Right renal cortex interstitium (tissue), 3 donors: ENCODE results near the gene SRC. TPM values are rescaled to one million over a fixed set of nuclear protein-coding genes. Genes with fewer than 3 reads are reported as not detected.

Source experiments
- DNase-seq, 3 donors: peaks; one replicate each; pipeline ENCODE4 v3.0.0-alpha.2; 2013; ENCODE audit warnings: low read depth in 3 of 3, low spot score in 2 of 3
- polyA plus RNA-seq, 3 donors: library from polyadenylated mRNA; unstranded; fragments of 120-200 nt; gene quantifications; one replicate each; pipeline ENCODE4 v1.2.1, GENCODE V29; 2013; ENCODE audit not compliant: insufficient read length in 3 of 3

Gene SRC
- 10 to 100 TPM; 43.5 to 58.9 (median 48.1) TPM for polyA plus RNA-seq

DNA sequence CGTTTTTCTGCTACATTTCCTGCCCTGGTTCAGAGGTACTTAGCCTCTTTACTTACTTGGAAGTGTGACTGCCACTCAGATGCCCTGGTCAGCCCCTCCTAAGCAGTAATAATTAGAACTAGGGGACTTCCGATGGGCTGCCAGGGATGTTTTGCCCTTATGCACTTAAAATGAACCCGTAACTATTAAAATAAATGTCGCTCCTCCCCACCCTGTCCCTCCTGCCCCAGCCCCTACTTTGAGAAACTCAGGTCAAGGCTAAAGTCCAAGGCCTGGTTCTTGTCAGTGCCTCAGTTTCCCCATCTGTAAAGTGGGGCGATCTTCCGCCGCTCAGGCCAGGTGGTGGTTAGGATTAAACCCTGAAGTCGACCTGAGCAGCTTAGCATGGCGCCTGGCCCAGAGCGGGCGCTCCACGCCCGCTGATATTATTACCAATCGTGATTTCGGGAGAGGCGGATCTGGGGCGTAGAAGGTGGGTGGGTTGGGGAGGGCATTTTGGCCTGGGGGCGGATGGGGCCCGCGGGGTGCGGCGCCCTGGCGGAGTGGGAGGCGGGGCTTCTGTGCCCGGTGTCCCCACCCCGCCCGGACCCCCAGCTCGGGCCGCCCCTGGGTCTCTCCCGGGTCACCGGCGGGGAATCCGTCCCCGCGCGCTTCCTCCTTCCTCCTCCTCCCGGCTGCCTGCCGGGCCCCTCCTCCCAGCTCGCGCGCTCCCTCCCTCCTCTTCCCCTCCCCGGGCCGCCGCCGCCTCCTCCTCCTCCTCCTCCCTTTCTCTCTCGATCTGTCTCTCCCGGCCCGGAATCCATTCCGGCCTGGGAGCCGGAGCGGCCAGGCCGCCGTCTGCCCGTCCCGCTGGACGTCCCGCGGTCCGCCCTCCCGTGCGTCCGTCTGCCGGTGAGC is at the start of gene SRC:
SRC (plus strand) TSS at position 802 of the 897 bp plus-strand sequence. CDS start 38,014 bp downstream, outside the sequence.
- DNase-seq = no peak

DNA sequence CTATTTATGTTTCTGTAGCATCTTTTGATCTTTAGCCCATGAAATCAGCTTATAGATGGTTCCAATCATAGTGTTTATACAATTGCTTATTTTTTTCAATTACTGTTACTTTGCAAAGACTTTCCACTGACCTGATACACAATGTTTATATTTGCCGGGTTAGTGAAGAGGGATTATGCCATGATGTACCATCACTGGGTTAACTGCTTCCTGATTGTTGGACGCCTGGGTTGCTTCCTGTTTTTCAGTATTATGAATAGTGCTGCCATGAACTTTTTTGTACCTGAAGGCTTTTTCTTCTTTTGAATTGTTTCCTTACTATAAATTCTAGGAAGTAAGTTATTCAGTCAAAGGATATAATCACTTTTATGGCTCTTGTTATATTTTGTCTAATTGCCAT is 49.6 kb upstream of the SRC start:
- DNase-seq = no peak

DNA sequence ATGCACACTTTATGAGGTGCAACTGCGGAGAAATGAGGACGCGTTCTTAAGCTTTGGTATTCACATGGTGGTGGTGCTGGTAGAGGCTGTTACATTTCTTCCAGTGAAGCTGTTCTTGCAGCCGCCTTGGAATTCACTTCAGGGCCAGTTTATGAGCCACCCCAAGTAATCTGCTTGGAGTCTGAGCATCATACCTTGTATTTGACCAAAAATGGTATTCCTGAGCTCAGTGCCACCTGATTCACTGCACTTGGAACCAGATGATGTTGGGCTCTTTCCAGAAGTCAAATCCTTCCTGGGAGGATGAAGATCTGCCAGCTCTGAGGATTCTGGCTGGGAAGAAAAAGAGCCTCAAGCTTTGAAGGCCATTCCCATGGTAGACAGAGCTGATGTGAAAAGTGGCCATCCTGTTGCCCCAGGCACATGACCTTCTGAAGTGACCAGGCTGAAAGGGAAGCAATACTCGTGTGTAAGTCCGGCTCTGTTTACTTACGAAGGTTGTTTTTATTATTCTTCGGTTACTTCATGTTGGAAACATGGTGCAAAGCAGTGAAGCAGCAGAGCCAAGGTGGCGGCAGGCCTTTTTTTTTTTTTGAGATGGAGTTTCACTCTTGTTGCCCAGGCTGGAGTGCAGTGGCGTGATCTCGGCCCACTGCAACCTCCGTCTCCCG is 48.7 kb upstream of the SRC start:
- no peak for DNase-seq

DNA sequence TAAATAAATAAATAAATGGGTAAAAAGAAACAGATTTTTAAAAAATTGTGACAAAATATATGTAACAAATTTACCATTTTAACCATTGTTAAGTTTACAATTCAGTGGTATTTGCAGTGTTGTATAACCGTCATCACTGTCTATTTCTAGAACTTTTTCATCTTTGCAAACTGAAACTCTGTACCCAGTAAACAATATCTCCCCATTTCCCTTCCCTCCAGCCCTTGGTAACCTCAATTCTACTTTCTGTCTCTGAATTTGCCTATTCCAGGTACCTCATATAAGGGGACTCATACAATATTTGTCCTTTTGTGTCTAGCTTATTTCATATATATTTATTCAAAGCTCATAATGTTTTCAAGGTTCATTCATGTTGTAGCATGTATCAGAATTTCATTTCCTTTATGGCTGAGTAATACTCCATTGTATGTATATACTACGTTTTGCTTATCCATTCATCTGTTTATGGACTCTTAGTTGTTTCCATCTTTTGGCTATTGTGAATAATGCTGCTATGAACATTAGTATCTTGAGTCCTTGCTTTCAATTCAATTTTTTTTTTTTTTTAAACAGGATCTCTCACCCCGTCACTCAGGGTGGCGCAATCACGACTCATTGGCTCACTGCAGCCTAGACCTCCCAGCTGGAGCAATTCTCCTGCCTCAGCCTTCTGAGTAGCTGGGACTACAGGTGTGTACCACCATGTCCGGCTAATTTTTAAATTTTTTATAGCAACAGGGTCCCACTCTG is 47.6 kb upstream of the SRC start:
- DNase-seq = no peak

DNA sequence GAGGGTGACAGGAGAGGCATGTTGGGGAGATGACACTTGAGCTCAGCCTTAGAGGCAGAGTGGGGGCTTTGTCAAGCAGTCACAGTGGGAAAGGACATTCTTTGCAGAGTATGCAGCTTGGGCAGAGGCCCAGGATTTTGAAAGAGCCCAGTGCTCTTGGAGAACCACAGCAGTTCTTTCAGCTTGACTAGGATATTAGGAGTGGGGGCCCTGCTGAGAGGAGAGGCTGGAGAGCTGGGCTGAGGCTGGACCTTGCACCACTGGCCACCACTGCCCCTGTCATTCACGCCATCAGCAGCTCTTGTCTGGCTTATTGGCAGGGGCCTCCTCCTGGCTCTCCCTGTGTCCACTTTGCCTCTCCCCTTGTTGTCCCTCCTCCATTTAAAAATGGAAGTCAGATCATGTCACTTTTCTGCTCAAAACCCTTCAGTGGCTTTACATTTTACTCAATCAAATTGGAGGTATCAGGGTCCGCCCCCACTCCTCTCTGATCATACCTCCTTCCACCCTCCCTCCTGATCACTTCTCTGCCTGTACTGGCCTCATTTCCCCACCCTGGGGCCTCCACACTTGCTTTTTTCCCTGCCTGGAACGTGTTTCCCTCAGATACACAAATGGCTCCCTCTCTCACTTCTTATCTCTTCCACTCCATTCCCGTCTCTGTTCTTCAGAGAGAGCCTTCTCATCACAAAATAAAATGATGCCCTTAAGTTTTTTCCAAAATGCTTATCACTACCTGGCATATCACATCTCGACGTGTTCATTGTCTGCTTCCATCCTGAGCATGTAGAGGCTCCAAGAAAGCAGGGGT is 46.0 kb upstream of the SRC start:
- no peak for DNase-seq

DNA sequence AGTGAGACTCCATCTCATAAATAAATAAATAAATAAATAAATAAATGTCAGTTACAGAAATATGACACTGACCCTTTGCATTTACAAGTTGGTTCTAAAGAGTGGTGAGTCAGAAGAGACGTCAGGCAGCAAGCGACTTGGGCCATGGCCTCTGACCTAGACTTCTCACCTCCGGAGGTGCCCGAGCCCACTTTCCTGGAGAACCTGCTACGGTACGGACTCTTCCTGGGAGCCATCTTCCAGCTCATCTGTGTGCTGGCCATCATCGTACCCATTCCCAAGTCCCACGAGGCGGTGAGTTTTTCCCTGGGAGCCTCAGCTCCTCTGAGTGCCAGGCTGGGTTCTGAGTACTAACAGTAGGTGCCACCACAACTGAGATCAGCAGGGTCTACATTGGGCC is 44.8 kb upstream of the SRC start:
- no peak for DNase-seq

DNA sequence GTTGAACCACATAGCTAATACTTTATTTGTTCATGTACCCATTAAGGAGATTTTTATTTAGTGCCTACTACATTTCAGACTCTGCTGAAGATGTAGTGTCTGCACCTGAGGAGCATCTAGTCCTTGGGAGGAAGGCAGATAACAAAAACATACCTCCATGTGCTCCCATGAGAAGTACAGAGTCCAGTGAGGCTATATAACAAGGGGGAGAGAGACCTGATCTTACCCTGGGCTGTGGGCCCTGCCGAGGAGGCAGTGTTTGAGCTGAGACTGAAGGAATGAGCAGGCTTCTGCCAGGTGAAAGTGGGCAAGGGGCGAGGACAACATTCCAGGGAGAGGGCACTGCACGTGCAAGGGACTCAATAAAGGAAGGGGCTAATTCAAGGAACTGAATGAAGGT is 44.4 kb upstream of the SRC start:
- no peak for DNase-seq

DNA sequence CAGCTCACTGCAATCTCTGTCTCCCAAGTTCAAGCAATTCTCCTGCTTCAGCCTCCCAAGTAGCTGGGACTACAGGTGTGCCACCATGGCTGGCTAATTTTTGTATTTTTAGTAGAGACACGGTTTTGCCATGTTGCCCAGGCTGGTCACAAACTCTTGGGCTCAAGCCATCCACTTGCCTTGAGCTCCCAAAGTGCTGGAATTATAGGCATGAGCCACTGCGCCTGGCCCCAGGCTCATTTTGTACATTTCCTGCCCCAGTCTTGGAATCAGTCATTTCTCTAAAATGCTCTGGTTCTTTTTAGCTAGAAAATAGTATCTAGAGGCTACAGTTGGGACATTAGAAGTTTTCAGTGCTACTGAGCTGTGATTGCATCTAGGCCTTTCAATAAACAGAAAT is 43.0 kb upstream of the SRC start:
- no peak for DNase-seq

DNA sequence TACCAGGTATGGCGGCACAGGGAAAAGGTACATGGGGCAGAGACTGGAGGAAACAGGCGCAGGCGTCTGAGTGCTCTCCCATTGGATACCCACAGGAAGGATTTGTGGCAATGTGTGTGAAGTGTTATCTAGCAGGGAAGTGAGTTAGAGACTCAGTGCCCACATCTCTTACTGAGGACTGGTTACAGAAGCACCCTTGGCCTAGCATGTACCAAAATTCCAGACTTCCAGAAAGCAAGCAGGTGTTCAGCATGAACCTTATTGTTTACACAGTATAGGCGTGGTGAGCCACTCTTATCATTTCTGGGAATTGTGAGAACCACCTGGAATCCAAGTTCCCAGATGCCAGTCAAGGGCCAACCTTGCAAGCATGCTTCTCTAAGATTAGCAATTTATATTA is 42.3 kb upstream of the SRC start:
- DNase-seq = no peak

DNA sequence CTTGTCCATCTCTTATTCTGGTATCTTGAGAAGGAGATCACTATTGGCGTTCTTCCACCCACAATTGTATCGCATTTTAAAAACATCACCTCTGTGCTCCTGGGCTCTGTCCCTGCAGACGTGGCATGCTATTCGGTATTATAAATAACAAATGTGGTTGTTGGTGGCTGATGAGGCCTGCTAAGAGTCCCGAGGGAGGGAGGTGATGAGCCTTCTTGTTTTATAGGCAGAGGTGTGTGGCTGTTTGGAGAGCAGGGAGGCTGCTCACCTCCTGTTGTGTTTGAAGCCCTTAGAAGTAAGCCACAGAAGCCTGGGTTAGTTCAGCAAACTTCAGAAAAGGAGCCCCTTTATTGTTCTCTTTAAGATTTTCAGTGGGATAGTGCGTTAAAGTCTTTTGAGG is 40.9 kb upstream of the SRC start:
- no peak for DNase-seq

DNA sequence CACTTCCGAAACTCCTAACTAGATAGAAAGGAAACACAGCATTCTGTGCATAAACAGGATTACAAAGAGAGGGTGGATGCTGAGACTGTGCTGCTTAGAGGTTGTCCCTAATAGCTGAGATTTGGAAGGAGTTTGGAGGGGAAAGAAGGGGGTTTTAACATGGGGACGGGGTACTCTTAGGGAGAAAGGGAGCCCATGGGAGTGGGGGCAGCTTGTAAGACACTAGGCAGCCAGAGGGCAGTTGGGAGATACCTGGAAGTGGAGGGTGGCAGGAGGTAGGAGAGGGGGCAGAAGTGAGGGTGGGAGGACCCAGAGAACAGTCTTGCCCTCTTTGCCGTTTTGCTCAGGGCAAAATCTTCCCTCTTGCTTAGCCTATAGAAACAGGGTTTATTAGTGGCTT is 40.1 kb upstream of the SRC start:
- no peak for DNase-seq

DNA sequence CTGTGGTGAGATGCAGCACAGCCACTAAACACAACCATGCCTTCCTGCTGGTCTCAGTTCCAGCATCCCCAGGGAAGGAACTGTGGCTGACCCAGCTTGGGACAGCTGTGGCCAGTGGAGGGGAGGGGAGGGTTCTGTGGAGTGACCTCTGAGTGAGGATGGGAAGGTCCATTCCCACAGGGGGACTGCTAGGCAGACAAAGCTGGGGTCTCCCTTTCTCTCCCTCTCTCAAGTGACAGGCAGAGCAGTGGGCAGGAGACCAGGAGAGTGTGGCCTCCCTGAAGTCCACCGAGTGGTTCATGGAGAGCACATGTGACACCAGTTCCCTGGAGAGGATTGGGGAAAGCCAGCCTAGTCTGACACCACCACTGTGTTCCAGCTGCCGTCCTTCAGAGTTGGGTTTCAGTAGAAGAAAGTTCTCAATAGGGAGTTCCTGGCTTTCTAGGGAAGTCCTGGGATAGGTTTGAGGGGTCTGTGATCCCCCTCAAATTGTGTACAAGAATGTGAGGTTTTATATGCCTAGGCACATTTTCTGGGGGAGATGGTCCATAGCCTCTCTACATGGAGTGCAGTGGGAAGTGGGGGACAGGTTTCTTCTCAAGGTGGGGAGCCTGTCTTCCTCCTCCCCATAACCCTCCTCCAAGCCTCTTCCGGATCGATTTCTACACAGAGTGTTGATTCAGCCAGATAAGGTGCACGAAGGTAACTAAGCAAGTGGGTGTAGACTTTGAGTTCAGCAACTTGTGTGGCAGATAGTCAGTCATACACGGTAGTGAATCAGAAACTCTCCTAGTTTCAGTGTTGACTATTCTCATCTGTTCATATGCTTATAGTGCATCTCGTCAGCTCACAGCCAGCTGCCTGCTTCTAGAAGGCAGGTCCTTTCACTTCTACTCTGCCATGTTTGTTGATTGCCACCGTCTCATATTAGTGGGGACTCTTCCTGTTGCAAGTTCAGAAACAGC is 37.6 kb upstream of the SRC start:
- no peak for DNase-seq

DNA sequence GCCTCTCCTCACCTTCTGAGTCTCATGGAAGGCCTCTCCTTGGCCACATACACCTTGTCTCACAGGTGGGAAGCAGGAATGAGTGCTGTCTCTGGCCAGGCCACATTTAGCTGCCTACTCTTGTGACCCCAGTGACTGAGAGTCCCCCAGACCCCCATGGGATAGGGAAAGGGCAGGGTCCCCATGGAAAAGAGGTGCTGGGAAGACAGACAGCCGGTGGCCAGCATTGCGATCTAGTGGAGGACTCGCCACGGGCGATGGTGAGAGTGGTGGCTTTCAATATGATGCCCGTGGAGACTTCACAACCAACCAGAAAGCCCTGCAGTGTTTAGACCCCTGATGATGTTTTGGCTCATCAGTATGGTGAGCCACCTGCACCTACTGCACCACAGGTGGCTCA is 36.6 kb upstream of the SRC start:
- DNase-seq = no peak

DNA sequence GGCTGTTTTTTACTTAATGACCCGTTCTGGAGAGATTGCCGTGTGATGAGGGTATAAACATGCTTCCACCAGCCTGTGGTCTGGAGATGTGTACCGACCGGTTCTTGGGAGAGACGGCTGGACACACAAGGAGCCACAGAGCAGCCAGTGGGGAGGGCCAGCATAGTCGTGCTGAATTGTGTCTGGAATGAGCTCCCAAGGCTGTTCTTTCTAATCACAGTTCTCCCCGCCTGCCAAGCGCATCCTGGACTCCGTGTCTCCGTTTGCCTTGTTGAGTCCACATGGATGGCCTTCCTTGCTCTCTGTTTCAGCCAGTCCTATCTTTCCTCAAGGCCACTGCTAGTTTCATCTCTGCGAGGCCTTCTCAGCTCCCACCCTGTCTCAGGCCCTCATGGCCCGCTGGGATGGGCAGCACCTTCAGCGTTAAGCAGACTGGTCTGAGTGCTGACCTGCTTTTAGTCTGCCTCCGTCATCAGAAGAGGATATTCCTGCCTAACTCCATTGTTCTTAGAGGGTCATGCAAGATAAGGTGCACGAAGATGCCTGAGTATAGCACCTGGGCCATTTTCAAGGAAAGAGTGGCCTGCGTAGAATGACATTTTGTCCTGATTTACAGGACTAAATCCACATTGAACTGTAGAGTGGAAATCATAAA is 35.9 kb upstream of the SRC start:
- DNase-seq = no peak

DNA sequence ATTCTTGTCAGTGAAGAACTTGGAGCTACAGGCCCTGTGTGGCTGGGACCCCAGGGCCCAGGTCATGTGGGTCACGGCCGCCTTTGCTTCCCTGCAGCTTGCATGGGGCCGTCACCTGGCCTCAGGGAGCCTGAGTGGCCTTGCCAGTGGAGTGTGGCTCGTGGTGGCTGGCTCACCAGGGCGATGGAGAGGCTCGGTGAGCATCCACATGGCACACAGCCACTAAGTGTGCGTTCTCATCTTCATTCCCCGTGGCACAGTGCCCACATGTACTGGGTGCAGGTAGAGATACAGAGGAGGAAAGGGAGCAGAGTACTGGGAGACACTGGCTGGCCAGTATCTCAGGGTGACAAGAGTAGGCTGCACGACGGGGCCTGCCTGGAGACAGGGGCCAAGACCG is 35.0 kb upstream of the SRC start:
- no peak for DNase-seq

DNA sequence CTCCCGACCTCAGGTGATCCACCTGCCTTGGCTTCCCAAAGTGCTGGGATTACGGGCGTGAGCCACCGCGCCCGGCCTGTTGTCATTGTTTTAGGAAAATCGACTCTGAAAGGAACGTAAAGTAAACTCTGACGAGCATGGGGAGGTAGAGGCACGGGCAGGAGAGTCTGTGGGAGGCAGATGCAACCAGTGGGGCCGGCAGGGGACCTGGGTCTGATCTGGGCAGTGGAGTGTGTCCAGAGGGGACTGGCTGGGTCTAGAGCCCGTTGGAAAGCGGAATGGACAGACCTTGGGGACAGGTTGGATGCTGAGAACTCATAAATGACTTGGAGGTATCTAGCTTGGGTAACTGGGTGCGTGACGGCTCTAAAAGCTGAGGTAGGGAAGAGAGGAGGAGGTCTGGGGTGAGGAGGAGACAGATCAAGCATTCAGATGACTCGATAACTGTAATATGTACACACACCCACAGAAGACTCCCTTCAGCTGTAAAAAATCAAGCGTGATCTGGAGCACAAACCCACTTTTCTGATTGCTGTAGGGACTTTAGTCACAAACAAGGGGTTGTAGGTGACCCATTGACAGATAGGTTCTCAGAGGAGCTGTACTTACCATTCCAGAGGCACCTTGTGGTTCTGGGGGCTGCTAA is 34.1 kb upstream of the SRC start:
- DNase-seq = no peak

DNA sequence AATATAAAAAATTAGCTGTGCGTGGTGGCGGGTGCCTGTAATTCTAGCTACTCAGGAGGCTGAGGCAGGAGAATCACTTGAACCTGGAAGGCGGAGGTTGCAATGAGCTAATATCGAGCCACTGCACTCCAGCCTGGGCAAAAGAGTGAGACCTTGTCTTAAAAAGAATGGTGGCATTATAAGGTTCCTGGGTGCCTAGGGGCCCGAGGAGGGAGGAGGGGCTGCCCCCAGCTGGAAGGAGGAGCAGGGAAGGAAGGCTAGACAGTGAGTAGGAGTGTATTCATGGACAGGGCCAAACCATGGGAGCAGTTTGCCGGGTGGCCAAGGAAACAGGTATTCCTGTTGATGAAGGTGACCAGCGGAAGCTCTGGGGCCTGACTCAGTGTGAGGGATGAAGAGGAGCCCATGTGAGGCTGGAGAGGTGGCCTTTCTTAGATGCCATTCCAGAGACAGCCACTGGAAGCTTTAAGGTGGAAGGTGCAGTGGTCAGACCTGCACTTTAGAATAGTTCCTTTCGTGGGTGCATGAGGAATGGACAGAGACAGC is 32.3 kb upstream of the SRC start:
- no peak for DNase-seq

DNA sequence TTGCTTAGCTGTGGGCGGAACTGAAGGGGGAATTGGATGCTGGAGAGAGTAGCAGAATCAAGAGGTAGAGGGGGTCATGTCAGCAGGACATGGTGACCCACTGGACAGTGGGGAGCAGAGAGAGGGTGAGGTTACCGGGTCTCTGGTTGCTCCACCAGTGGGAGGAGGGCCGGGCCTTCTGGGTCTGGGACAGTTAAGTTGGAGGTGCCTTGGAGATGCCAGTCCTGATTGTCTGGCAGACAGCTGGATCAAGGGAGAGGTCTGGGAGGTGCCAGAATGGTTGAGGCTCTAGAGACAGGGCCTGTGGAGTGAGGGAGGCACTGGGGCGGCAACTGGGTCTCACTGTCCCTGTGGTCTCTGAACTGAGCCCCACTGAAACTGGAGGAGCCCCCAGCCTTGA is 31.8 kb upstream of the SRC start:
- no peak for DNase-seq
